Suprapubic skin (tissue), 4 donors: ENCODE measurements around the gene ATP8B3. TPM values are rescaled to one million over a fixed set of nuclear protein-coding genes. Genes with fewer than 3 reads are reported as not detected.

Experiments used
- DNase-seq, 2 donors: peaks; one replicate each; pipeline ENCODE4 v3.0.0-alpha.2; 2019; ENCODE audit warnings: low spot score in 2 of 2
- H3K27ac ChIP-seq: fragments of 200-600 bp; sonication (generic); one replicate; pipeline ENCODE4 v1.5.1; 2019
- H3K27me3 ChIP-seq: fragments of 200-600 bp; sonication (generic); one replicate; pipeline ENCODE4 v1.5.1; 2019
- H3K36me3 ChIP-seq: fragments of 200-600 bp; sonication (generic); one replicate; pipeline ENCODE4 v1.5.1; 2019
- H3K4me1 ChIP-seq: fragments of 200-600 bp; sonication (generic); one replicate; pipeline ENCODE4 v1.5.1; 2019
- H3K4me3 ChIP-seq: fragments of 200-600 bp; sonication (generic); one replicate; pipeline ENCODE4 v1.5.1; 2019; ENCODE audit warnings: mild to moderate bottlenecking
- H3K9me3 ChIP-seq: fragments of 200-600 bp; sonication (generic); one replicate; pipeline ENCODE4 v1.5.1; 2019
- EP300 ChIP-seq: sonication (generic); formaldehyde crosslinking; IDR thresholded peaks from one replicate; pipeline ENCODE4 v1.6.1; 2017; ENCODE audit warnings: antibody characterized with exemption
- POLR2A ChIP-seq, 2 donors: fragments of 450-650 bp; IDR thresholded peaks; one replicate each; pipeline ENCODE4 v1.6.1; 2017; ENCODE audit warnings: antibody characterized with exemption in 2 of 2, mild to moderate bottlenecking in 2 of 2, moderate library complexity in 2 of 2
- POLR2AphosphoS5 ChIP-seq, 3 donors: sonication (generic); formaldehyde crosslinking; IDR thresholded peaks; one replicate each; pipeline ENCODE4 v1.6.1; 2017; ENCODE audit warnings: antibody characterized with exemption in 3 of 3
- WGBS: methylation state at CpG from one replicate; pipeline ENCODE4 v1.1.5; 2018; 5-methylcytosine and 5-hydroxymethylcytosine counted together
- total RNA-seq, 4 donors: library from RNA; depleted of rRNA; stranded (reverse); fragments of >200 nt; gene quantifications; one replicate each; pipeline ENCODE4 v1.1.0, GENCODE V29; 2016
- TF ChIP-seq, protein P1 (sequence below), 2 donors: fragments of 200-600 bp in 1 of 2; fragments of 450-650 bp in 1 of 2; sonication (generic) in 1 of 2; IDR thresholded peaks; one replicate each; pipeline ENCODE4 v1.5.1; 2016 to 2019; ENCODE audit warnings: antibody characterized with exemption in 2 of 2, mild to moderate bottlenecking in 1 of 2, moderate library complexity in 1 of 2

Gene ATP8B3
- total RNA-seq, 4 donors from 2014 or later, result 1.5 to 3.8 (median 1.8) TPM

DNA sequence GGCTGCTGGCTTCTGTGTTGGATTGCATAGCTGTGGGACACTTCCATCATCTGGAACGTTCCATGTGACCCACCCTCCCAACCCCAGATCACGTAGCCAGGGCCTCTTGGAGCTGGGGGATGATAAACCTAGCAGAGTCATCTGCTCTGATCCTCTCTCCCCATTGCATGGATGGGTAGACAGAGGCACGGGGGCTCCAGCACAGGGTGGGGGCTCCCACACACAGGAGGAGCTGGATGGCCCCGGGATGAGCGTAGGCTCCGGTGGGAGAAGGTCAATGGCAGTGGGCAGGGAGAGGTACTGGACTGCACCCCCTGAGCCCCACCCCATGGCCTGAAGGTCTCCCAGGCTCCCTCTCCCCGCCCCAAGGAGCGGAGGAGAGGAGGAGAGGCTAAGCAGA, 25.4 kb downstream of the ATP8B3 start:
- Histone ChIP-seq H3K4me3 (no peak overlapping the region), H3K27me3 (peaks cover 76% of the 10 kb centered on the region), H3K9me3 (no peaks in the 10 kb centered on the region), H3K4me1 (peaks cover 12% of the 10 kb centered on the region), H3K36me3 (no peaks in the 10 kb centered on the region), H3K27ac (no peak overlapping the region)
- TF ChIP-seq, protein P1, sequence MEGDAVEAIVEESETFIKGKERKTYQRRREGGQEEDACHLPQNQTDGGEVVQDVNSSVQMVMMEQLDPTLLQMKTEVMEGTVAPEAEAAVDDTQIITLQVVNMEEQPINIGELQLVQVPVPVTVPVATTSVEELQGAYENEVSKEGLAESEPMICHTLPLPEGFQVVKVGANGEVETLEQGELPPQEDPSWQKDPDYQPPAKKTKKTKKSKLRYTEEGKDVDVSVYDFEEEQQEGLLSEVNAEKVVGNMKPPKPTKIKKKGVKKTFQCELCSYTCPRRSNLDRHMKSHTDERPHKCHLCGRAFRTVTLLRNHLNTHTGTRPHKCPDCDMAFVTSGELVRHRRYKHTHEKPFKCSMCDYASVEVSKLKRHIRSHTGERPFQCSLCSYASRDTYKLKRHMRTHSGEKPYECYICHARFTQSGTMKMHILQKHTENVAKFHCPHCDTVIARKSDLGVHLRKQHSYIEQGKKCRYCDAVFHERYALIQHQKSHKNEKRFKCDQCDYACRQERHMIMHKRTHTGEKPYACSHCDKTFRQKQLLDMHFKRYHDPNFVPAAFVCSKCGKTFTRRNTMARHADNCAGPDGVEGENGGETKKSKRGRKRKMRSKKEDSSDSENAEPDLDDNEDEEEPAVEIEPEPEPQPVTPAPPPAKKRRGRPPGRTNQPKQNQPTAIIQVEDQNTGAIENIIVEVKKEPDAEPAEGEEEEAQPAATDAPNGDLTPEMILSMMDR (IDR thresholded peaks at IDR 0.05), result no peak
- TF ChIP-seq POLR2A (IDR thresholded peaks at IDR 0.05), result no peak
- TF ChIP-seq EP300, result no peak
- no peak for TF ChIP-seq POLR2AphosphoS5 (IDR thresholded peaks at IDR 0.05)
- WGBS, result 71% methylated on average over 7 of the region's 8 CpGs
- DNase-seq, result no peak

DNA sequence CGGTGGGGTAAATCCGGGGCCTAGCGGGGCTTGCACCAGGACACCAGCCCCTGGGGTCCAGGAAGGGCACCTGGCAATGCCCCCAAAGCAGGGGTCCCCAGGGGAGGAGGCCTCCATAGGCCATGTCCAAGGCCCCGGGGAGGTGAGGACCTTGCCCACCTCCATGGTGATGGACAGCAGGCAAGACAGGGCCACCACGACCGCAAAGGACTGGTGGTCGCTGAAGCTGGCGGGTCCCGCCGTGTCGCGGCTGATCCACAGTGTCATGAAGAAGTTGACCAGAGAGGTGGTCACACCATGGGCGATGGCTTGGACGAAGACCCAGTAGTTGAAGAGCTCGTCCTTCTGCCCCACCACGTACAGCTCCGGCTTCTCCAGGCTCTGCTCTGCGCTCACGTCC, 26.8 kb downstream of the ATP8B3 start:
- Histone ChIP-seq H3K27me3 (peaks cover 85% of the 10 kb centered on the region), H3K36me3 (no peaks in the 10 kb centered on the region), H3K4me3 (no peak overlapping the region), H3K9me3 (no peaks in the 10 kb centered on the region), H3K4me1 (peaks cover 12% of the 10 kb centered on the region), H3K27ac (no peak overlapping the region)
- WGBS, result 96% methylated on average over 18 of the region's 19 CpGs
- no peak for DNase-seq
- TF ChIP-seq POLR2AphosphoS5 (IDR thresholded peaks at IDR 0.05) (no peak), POLR2A (IDR thresholded peaks at IDR 0.05) (no peak), EP300 (no peak)
- TF ChIP-seq, protein P1 (IDR thresholded peaks at IDR 0.05), result no peak

DNA sequence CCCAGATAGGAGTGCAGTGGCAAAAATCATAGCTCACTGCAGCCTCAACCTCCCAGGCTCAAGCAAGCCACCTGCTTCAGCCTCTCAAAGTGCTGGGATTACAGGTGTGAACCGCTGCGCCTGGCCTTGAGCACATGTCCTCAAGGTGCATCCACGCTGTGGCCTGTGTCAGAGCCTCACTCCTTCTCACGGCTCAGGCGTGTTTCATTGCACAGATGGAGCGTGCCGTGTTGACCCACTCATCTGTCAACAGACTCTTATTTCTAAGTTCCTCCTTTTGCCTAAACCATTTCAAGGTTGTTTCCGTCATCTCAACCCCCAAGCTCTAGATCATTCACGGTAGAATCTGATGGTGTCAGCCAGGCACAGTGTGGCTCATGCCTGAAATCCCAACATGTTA, 28.2 kb downstream of the ATP8B3 start:
- no peak for TF ChIP-seq POLR2AphosphoS5 (IDR thresholded peaks at IDR 0.05)
- TF ChIP-seq EP300, result no peak
- TF ChIP-seq, protein P1 (IDR thresholded peaks at IDR 0.05), result no peak
- TF ChIP-seq POLR2A (IDR thresholded peaks at IDR 0.05), result no peak
- WGBS, result 71% methylated on average over 9 of the region's 9 CpGs
- Histone ChIP-seq H3K27ac (no peak overlapping the region), H3K4me3 (no peak overlapping the region), H3K9me3 (no peaks in the 10 kb centered on the region), H3K4me1 (peaks cover 5% of the 10 kb centered on the region), H3K27me3 (peaks cover 87% of the 10 kb centered on the region), H3K36me3 (no peaks in the 10 kb centered on the region)
- DNase-seq, result no peak

DNA sequence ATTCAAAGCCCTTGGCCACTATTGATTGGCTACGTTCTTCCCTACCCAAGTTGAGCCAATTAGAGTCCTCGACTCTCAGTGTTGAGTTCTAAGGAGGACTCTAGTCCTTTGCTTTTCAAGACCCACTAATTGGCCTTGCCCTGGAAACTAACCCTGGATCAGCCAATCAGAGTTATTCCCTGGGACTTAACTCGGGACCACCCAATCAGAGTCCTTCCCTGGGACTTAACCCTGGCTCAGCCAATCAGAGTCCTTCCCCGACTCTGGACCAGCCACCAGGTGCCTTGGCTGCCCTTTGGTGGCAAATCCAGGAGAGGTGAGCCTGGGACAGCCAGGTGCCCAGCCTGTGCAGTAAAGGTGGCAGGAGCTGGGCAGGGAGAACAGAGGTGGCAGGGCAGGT, 28.7 kb downstream of the ATP8B3 start:
- no peaks in the 10 kb centered on the region for H3K36me3 ChIP-seq
- 96% methylated on average over 4 of the region's 4 CpGs for WGBS
- no peaks in the 10 kb centered on the region for H3K9me3 ChIP-seq
- H3K27ac ChIP-seq, result no peak overlapping the region
- no peak overlapping the region for H3K4me3 ChIP-seq
- peaks cover 87% of the 10 kb centered on the region for H3K27me3 ChIP-seq
- TF ChIP-seq EP300 (no peak), POLR2AphosphoS5 (IDR thresholded peaks at IDR 0.05) (no peak), POLR2A (IDR thresholded peaks at IDR 0.05) (no peak)
- no peak for DNase-seq
- H3K4me1 ChIP-seq, result no peaks in the 10 kb centered on the region

DNA sequence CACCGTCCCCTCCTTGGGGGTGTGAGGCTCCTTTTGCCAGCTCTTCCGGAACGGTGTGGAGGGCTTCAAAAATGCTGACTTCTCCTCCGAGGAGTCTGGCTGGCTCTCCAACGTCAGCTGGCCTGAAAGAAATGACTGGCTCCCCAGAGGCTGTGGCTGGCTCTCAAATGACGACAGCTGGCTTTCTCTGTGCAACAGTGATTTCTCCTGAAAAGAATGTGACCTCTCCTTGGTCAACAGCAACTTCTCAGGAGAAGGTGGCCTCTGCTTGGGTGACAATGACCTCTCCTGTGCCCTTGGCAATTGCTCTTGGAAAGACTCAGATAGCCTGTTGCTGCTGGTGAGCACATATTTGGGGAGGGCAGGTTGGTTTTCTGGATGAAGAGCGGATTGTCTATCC, 29.6 kb downstream of the ATP8B3 start:
- 47% methylated on average over 3 of the region's 7 CpGs for WGBS
- Histone ChIP-seq H3K27ac (no peak overlapping the region), H3K4me1 (no peaks in the 10 kb centered on the region), H3K36me3 (no peaks in the 10 kb centered on the region), H3K27me3 (peaks cover 87% of the 10 kb centered on the region), H3K4me3 (no peak overlapping the region), H3K9me3 (no peaks in the 10 kb centered on the region)
- no peak for DNase-seq
- TF ChIP-seq POLR2A (IDR thresholded peaks at IDR 0.05), result no peak

DNA sequence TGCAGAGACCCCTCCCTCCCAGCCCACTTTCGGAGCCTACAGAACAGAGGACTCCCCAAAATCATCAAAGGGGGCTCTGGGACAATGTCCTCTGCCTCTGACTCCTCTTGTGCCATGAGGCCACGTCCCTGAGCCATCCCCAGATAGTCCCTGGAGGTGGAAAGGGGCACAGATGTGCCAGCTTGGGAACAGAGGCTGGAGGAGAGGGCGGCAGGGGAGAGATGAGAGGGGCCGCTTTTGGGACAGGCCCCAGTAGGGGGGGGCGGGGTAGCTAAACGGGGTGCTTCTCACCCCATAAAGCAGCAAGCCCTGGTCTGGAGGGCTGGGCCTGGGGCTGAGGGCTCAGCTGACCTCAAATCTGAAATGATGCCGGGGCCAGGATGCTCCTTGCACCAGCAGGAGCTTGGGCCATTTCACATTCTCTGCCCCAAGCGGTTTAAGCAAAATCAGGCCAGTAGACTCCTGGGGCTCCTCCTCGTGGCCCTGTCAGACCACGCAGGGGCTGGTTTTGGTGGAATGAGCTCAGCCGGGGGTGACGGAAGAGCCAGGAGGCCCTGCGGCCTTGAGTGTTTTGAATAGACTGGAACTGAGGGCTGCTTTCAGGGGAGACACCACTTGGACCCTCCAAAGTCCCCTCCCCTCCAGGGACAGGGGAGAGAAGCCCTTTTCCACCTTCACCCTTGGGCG, 31.7 kb downstream of the ATP8B3 start:
- Histone ChIP-seq H3K36me3 (no peaks in the 10 kb centered on the region), H3K27ac (no peak overlapping the region), H3K27me3 (peaks cover 94% of the 10 kb centered on the region), H3K9me3 (no peaks in the 10 kb centered on the region), H3K4me1 (peaks cover 13% of the 10 kb centered on the region), H3K4me3 (no peak overlapping the region)
- DNase-seq, result no peak
- 39% methylated on average over 14 of the region's 14 CpGs for WGBS
- TF ChIP-seq, protein P1 (IDR thresholded peaks at IDR 0.05), result no peak
- TF ChIP-seq POLR2A (IDR thresholded peaks at IDR 0.05) (no peak), POLR2AphosphoS5 (IDR thresholded peaks at IDR 0.05) (no peak), EP300 (no peak)
